Measurements from ENCODE around the gene HNRNPLL.

DNA sequence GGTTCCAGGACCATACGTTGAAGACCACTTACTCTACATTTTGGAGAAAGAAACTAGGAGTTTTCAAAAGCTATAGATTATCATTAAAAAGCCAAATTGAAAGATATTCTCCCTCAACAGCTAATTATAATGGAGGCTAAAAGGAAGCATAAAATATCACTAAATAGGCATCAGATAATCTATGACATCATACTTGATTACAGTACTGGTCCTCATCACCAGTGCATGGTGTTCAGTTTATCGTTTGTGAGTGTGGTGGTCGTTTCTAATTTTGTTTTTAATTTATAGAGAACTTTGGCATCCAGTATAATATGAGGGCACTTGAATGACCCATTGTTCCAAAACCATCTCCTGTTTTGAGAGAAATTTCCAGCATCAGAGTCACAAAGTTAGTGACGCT lies 80.9 kb downstream of the HNRNPLL start:
- TF ChIP-seq POLR2AphosphoS5 (IDR thresholded peaks at IDR 0.05; ENCODE audit: borderline replicate concordance, low read depth, low read length) (no peak), EZH2 (IDR thresholded peaks at IDR 0.05) (no peak), FOXP2 (optimal IDR thresholded peaks at IDR 0.05; ENCODE audit: control extremely low read depth, extremely low read length, insufficient read depth) (no peak)

Measured in SK-N-MC (cell line).